SK-N-MC (cell line): ENCODE results near the gene ZSWIM4.

Source experiments
- EZH2 ChIP-seq: fragments of 200-600 bp; sonication (generic); IDR thresholded peaks from one replicate; pipeline ENCODE4 v1.6.1; 2017; ENCODE audit warnings: antibody characterized with exemption
- POLR2AphosphoS5 ChIP-seq: IDR thresholded peaks from 2 replicates; pipeline ENCODE4 v1.6.1; 2012; ENCODE audit warnings: mild to moderate bottlenecking, low read depth, low read length, borderline replicate concordance

- TF ChIP-seq POLR2AphosphoS5, result no peak
- no peak for TF ChIP-seq EZH2
Observed at GRCh38 chr19:13873834-13874515, 78.7 kb downstream of the ZSWIM4 start.
